Stimulated activated CD4-positive, alpha-beta T cell treated with anti-CD3 and anti-CD28 coated beads, Interleukin-4, amount 100 ng/mL, for 1 hour (primary cell): ENCODE data around the gene GRK4.

ENCODE experiments used
- DNase-seq: peaks from one replicate; pipeline ENCODE4 v3.0.0-alpha.2; 2020

Gene GRK4

DNA sequence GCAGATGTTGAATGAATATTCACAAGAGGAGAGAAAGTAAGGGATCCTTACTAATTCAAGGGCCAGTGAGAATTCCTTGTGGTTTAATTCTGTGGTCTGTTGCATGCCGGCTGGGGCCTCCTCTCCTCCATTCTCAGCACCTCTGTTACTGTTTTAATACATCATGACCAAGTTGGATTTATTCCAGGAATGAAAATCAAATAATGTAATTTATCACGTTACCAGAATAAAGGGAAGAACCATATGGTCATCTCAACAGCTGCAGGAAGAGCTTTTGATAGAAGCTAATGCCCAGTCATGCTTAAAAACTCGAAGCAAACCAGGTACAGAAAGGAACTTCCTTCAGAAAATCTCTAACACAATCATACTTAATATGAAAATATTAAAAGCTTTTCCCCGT, 54.1 kb downstream of the GRK4 start:
- DNase-seq, result no peak

DNA sequence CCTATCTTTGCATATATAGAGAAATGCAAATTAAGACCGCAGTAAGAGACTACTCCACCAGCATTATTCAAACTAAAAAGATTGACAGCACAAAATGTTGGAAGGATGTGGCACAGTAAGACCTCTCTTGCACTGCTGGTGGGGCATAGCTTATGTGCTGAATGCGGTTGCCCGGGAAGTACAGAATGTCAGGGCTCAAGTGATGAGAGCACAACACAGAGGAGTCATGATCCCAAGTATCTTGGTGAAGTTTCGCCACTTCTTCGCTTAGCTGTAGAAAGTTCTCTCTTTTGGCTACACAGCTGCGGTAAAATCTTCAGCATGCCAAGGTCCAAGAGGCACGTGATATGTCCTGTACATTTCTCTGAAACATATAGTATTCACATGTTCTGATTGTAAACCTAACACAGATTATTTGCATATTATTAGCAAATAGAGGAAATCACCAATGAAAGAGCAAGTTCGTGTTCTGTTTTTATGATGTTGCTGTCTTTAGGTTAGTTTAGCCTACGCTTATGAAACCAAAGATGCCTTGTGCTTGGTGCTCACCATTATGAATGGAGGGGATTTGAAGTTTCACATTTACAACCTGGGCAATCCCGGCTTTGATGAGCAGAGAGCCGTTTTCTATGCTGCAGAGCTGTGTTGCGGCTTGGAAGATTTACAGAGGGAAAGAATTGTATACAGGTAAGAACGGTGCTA, 55.9 kb downstream of the GRK4 start:
- no peak for DNase-seq

DNA sequence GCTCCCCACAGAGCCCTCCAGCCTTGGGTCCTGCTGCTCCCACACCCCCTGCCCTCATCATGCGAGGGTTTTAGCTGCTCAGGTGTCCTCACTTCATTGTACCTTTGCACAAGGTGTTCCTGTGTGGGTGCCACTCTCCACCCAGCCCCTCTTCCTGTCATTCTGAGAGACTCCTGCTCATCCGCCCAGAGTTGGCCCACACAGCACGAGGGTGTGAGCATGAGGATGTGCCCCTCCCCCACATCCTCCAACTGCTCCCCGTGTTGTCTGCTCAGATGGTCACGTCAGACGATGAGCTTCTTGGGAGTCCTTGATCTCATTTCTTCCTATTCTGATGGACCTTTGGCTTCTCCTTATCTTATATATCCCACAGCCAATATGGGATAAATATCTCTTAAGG, 57.8 kb downstream of the GRK4 start:
- DNase-seq, result no peak

DNA sequence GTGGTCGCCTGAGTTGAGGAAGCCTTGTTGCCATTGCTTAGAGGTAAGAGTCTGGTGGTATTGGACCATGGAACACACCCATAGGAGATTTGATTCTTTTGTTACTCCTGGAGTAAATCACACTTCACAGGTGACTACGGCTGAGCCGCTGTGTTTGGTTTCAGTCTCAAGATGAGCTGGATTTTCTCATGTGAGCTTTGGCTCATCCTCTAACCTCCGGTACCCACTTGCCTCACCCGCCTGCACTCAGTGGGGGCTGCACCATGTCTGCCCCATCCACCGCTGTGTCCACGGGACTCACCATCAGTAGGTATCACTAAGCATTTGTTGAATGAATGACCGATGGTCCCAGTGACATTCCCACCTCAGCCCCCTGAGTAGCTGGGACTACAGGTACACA, 58.3 kb downstream of the GRK4 start:
- DNase-seq, result no peak

DNA sequence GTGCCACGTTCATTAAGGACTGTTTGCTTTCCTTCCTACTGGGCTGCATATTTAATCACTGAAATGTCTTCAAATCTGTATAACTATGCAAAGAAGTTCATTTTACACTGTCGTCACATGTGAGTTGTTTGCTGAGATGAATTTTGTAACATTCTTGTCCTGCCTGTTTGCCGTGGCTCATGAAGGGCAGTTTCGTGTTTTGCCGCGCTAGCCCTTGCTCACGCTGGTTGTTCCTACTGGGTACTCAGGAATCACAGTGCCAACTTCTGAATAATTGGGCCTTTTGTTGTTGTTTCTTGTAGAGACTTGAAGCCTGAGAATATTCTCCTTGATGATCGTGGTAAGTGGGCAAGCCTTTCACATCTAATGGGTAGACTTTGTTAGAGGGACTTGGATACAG, 58.7 kb downstream of the GRK4 start:
- DNase-seq, result no peak

DNA sequence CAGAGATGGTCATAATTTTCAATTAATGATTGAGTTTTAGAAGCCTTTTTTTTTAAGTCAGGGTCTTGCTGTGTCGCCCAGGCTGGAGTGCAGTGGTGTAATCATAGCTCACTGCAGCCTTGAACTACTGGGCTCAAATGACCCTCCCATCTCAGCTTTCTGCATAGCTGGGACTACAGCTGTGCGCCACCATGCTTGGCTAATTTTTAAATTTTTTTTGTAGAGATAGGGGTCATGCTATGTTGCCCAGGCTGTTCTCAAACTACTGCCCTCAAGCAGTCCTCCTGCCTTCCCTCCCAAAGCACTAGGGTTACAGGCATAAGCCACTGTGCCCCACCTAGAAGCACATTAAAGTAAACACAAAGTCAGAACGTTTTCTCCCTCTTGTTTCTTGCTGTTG, 59.3 kb downstream of the GRK4 start:
- no peak for DNase-seq

DNA sequence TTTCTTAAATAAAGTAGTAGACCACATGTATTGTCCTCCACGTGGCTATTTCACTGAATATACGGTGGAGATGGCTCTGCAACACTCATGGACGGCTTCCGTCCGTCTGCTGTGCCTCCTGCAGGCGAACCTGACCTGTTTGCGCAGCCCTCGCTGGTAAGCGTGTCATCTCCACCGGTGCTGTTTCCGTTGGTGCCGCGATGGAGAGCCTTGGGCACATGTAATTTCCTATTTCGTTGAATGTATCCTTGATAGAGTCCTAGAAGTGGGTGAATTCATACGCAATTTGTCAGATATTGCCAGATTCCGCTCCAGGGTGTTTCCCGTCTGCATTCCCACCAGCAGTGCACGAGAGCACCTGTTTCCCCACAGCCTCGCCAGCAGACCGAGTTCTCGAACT, 62.5 kb downstream of the GRK4 start:
- no peak for DNase-seq

DNA sequence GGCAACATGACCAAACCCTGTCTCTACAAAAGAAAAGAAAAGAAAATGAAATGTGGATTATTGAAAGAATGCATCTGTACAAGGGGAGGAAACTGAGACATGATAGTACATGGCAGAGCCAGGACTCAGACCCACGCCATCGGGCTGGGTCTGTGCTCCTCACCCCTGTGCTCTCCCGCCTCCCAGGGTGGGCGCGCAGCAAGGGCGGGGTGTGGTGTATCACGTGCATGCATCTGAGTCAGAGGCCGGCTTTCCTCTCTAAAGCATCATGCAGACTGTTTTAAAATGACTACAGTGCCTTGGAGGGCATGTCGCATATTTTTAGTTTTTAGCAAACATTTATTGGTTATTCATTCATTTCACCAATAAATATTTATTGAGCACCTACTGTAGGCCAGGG, 63.2 kb downstream of the GRK4 start:
- DNase-seq, result no peak

DNA sequence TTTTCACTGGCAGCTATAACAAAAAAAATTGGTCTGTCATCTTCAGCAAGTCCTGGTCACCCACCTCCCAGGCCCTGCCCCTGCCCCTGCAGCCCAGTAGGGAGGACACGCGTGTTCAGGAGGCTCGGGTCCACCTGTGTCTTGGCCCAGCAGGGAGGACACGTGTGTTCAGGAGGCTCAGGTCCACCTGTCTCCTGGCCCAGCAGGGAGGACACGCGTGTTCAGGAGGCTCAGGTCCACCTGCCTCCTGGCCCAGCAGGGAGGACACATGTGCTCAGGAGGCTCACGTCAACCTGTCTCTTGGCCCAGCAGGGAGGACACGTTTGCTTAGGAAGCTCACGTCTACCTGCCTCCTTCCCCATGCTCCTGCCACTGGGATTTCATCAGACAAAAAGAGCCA, 66.1 kb downstream of the GRK4 start:
- no peak for DNase-seq

DNA sequence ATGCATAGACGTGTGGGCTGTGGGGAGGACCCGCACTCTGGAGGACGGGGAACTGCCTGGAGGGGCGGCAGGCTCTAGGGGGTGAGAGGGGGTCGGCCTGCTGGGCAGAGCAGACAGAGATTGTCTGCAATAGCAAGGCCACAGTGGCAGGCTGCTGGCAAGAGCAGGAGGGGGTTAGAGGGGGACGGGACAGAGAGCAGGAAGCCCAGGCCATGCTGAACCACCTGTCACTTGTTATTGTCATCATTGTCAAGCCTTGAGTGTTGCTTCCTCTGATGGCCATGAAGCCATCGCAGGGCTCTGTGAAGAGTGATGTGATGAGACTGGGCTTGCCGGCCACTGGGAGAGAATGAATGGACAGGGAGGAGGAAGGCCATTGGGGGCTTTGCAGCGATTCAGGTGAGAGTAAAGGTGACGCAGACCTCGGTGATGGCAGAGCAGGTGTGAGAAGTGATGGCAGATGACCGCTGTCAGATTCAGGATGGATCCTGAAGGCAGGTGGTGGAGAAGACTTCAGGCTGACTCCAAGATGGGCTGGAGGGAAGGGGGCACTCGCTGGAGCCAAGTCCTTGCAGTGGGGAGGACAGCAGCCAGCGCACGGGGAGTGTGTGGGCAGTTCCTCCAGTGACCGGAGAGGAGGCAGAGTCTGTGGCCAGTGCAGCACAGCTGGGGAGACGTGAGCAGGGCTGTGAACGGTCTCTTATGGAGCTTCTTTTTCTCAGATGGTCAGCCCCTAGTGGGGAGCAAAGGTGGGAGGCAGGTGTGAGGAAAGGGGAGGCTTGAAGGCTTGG, 67.4 kb downstream of the GRK4 start:
- no peak for DNase-seq

DNA sequence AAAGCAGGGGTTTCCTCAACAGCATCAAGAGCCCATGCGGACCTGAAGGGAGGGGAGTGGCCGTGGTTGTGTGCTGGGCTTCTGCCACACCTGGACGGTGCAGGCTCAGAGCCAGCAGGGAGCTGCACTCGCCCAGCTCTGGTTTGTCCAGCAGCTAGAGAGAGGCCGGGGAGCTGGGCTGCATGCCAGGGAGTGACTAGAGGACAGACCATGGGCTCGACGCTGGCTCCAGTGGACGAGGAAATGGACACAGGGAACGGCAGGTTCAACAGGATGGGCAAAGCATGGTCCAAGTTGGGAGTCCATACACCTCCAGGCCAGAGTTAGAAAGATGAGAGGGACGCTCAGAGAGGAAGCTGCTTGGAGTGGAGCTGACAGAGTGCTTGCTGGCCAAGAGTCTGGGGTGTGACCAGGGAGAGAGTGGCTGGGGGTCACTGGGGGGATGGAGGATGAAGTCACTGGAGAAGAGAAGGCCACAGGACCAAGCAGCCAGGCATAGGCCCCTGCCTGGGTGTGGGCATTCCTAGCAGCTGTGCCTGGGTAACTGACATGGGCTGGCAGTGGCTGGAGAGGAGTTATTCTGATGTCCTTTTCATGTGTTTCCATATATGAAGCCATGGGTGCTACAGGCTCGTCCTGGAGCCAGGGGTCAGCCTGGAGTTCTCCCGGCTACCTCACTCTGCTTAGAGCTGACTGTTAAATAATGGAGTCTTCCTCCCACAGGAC, 68.1 kb downstream of the GRK4 start:
- DNase-seq, result no peak

DNA sequence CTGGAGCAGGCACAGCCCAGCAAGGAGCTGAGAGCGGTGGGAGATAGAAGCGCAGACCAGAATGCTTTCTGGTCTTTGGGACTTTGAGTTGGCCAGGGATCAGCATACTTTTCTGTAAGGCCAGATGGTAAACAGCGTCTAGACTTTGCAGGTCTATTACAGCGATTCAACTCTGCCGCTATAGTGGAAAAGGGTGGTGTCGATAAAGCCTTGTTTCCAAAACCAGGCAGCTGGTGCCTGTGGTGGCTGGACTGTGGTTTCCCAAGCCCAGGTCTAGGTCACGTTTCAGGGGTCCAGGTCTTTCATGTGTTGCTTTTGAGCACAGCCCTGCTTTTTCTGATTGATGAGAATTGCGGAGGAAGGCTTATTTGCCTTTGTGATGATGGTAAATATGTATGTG, 70.9 kb downstream of the GRK4 start:
- no peak for DNase-seq

DNA sequence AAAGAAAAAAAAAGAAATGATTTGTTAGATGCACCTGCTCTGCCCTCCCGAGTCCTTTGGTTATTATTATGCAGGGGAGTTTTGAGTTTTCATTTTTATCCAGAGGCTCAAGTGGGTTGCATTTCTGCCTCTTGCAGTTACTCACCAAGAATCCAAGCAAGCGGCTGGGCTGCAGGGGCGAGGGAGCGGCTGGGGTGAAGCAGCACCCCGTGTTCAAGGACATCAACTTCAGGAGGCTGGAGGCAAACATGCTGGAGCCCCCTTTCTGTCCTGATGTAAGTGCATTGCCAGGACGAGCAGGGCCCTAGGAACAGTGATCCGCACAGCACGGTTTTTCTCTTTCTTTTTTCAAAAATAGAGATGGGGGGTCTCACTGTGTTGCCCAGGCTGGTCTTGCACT, 71.9 kb downstream of the GRK4 start:
- no peak for DNase-seq

DNA sequence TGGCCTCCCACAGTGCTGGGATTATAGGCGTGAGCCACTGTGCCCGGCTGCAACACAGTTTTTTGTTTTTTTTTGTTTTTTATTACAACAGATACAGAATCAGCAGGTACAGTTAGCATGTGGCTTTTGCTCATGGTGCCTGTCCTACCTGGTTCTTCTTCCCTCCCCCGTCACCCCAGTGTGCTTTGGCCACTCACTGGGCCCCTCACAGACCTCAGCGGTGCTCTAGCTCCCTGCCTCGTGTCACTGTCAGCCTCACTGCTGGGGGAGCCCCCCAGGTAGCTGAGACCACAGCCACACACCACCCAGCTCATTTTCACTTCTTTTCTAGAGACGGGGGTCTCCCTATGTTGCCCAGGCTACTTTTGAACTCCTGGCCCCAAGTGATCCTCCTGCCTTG, 72.3 kb downstream of the GRK4 start:
- no peak for DNase-seq

DNA sequence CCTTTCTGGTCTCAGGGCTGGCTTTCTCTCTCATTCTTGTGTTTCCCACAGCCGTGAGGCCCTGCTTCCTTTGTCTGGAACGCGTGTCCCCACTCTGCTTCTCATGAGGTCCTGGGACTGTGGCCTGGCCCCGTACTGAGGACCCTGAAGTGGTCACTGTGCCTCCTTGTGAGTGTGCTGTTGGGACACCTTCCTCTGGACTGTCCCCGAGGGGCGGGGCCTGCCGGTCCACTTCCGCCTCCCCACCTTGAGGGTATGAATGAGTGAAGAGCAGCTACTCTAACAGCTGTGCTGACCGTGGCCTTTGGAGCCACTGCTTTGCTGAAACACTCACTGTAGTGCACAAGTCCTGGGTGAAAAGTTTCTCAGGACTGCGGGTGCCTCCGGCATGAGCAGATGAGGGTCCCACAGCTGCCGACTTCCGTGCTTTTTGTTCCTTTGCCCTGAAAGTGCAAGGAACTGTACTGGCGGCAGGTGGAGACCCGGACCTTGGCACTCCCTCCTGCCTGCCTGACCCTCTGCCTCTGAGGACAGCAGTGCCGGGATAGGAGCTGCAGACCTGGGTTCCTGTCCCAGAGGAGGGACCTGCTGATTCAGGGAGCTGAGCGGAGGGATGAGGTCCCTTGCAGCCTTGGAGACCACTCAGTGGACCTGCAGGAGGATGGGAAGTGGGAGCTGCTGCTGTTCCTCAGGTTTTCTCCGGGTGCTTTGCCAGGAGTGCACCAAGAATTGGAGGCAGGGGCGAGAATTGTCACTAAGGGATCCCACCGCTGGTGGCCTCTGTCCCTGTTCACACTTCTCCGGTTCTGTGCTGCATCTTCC, 73.0 kb downstream of the GRK4 start:
- DNase-seq, result no peak

DNA sequence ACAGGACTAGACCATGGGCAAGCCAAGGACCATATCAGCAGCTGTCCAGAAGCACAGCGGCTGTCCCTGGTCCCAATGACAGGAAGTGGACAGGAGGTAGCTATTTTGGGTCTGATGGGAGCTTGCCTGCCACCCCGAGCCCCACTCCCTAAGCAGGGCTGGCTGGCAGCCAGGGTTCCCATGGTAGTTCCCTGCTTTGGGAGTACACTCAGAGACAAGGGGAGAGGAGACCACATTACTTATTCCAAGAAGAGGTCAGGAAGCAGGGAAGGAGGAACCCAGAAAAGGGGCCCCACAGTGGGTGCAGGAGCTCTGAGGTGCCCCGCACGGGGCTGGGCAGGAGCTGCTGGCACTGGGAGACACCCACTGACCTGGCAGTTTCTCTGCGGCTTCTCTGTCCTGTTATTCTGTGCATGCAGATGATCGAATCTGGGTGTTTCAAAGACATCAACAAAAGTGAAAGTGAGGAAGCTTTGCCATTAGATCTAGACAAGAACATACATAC, 74.6 kb downstream of the GRK4 start:
- no peak for DNase-seq

DNA sequence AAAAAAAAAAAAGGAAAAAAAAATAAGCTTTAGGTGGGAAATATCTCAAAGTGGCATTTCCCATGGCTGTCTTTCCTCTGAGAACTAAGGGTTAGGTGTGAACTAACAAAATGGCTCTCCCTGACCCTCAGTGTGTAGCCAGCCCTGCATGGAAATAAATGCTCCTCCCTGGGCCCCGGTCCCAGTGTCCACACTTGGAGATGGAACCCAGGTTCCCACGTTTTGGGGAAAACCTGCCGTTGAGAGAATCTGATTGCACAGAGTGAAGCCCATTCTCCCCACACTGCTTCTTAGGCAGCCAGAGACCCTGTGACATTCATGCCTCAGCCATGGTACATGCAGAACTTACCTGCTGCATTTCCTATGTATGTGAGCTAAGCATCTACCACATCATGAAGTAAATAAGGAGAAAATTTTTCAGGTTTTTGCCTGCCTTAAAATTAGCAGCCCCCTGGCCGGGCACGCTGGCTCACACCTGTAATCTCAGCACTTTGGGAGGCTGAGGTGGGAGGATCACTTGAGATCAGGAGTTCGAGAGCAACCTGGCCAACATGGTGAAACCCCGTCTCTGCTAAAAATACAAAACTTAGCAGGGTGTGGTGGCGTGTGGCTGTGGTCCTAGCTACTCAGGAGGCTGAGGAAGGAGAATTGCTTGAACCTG, 76.5 kb downstream of the GRK4 start:
- DNase-seq, result no peak

DNA sequence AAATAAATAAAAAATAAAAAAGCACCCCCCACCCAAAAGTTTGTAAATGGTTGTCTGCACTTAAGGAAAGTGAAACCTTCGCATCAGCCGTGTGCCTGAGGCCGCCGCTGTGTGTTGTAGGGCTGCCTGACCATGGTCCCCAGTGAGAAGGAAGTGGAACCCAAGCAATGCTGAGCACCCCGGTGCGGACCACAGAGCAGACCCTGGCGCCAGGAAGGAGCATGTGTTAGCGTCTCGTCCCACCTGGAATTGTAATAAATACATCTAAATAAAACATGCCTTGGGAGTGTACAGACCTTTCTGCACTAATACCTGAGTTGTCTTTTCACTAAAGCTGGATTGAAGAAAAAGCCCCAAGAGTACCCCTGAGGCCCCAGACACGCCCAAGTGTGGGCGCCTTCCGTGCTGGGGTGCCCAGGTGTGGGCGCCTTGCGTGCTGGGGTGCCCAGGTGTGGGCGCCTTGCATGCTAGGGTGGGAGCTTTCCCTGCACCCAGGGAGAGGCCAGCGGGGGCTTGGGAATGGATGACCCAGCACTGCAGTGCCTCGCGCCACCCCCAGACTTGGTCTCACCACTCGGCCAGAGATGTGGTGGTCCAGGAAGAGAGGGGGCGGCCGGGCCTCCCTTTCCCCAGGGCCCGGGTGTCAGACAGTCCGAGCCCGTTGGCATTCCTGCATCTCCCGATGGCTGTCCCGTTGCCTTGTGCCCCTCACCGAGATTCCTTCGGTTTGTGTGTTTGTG, 77.3 kb downstream of the GRK4 start:
- no peak for DNase-seq

DNA sequence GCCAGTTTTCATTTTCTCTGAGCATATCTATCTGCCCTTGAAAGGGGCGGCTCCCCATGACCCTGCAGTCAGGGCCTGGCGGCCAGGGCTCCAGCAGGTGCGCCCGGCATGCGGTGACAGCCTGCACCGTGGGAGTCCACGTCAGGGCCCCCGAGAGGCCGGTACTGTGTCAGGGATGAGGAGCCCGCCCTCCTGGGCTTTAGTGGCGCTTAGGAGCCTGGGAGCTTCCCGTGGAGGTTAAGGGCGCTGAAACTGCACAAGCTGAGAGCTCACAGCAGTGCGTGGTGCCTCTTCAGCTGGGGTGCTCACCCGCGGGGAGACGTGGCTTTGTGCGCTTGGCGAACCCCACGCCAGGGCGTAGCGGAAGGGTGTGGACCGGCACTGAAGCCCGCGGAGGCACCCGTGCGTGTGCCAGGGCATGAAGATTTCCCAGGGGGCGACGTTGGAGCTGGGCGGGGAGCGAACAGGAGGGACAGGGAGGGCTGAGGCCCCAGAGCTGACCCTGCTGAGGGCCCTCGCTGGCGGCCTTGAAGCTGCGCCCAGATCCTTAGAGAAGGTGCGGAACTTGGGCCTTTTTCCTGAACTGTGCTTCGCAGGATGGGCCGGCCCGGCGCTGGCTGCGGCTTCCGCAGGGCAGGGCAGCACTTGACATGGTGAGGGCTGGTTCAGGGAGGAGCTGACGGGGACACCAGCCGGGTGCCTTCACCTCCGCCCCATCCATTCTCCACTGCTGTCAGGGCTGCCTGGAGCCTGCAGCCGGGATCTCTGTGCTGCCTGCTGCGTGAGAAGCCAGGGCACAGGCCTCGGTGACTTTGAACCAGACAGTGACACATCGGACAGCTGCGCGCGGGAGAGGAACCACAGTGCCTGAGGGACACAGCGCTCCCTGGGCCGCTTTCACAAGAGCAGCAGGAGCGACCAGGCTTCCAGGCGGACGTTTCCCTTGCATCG, 78.1 kb downstream of the GRK4 start:
- peak; percentile 41 for DNase-seq

DNA sequence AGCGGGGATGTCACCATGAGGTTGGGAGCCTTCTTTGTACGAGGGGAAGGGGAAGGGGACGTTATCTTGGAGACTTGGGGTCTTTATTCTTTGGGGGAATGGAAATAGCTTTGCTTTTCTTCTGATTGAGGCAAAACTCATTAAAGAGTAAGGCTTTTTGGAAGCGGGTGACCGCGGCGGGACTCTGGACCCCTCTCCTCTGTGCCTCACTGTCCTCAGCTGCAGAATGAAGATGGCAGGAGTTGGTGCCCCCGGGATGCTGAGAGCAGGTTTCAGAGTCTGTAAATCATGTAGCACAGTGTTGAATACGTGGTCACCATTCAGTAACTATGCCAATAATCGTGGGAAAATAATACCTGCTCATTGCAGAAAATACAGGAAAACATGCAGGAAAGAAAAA, 78.9 kb downstream of the GRK4 start:
- DNase-seq, result no peak
